DOHH2 (cell line): ENCODE results near the gene KCTD14.

ENCODE experiments used
- H3F3A ChIP-seq: fragments of 200-600 bp; sonication (generic), shearing (Covaris generic); 2 replicates; pipeline ENCODE4 v1.6.0; 2016; ENCODE audit warnings: antibody characterized with exemption, mild to moderate bottlenecking; ENCODE audit not compliant: control insufficient read depth, insufficient read depth
- H3K27ac ChIP-seq: fragments of 200-600 bp; sonication (generic); 2 replicates; pipeline ENCODE4 v1.5.1; 2014; ENCODE audit warnings: low read depth, mild to moderate bottlenecking, low read length, moderate library complexity
- H3K27me3 ChIP-seq: fragments of 200-600 bp; sonication (generic); 2 replicates; pipeline ENCODE4 v1.6.1; 2014; ENCODE audit warnings: mild to moderate bottlenecking, low read length, mixed read lengths; ENCODE audit not compliant: control insufficient read depth
- H3K36me3 ChIP-seq: fragments of 200-600 bp; sonication (generic); 2 replicates; pipeline ENCODE4 v1.6.1; 2014; ENCODE audit warnings: mild to moderate bottlenecking, low read length, moderate library complexity, mixed read lengths; ENCODE audit not compliant: control insufficient read depth
- H3K4me1 ChIP-seq: fragments of 200-600 bp; sonication (generic); 2 replicates; pipeline ENCODE4 v1.6.1; 2014; ENCODE audit warnings: mild to moderate bottlenecking, low read length, mixed read lengths; ENCODE audit not compliant: control insufficient read depth
- H3K4me2 ChIP-seq: fragments of 200-600 bp; sonication (generic); 2 replicates; pipeline ENCODE4 v1.6.0; 2014; ENCODE audit warnings: mild to moderate bottlenecking, low read length, moderate library complexity
- H3K4me3 ChIP-seq: fragments of 200-600 bp; sonication (generic); 2 replicates; pipeline ENCODE4 v1.5.1; 2014; ENCODE audit warnings: mild to moderate bottlenecking, low read length, mixed read lengths
- H3K79me2 ChIP-seq: fragments of 200-600 bp; sonication (generic); 2 replicates; pipeline ENCODE4 v1.6.1; 2014; ENCODE audit warnings: mild to moderate bottlenecking, low read length, mixed read lengths; ENCODE audit not compliant: control insufficient read depth
- H3K9me2 ChIP-seq: fragments of 200-600 bp; sonication (generic); replicated peaks from 2 replicates; pipeline ENCODE4 v1.6.1; 2014; ENCODE audit warnings: mild to moderate bottlenecking, low read length, mixed read lengths; ENCODE audit not compliant: control insufficient read depth
- H3K9me3 ChIP-seq: fragments of 200-600 bp; sonication (generic); 2 replicates; pipeline ENCODE4 v1.6.1; 2014; ENCODE audit warnings: antibody characterized with exemption, low read length, mixed read lengths; ENCODE audit not compliant: control insufficient read depth, insufficient read depth
- H4K20me1 ChIP-seq: fragments of 200-600 bp; sonication (generic); 2 replicates; pipeline ENCODE4 v1.6.0; 2014; ENCODE audit warnings: low read depth, mild to moderate bottlenecking, antibody characterized with exemption, low read length, moderate library complexity; ENCODE audit not compliant: control insufficient read depth, insufficient read depth
- CTCF ChIP-seq: fragments of 200-600 bp; sonication (generic); IDR thresholded peaks from one replicate; pipeline ENCODE4 v1.5.1; 2014; ENCODE audit warnings: antibody characterized with exemption, mild to moderate bottlenecking, low read depth, low read length; ENCODE audit not compliant: poor library complexity, severe bottlenecking
- EZH2phosphoT487 ChIP-seq: fragments of 200-600 bp; sonication (generic); IDR thresholded peaks from 2 replicates; pipeline ENCODE4 v1.6.1; 2017; ENCODE audit warnings: borderline replicate concordance, mild to moderate bottlenecking, antibody characterized with exemption, low read length, moderate library complexity, mixed read lengths

Gene KCTD14

GRCh38 chr11:78046486-78046854 is 23.4 kb upstream of the KCTD14 start:
- no peaks in the 10 kb centered on the region for H3F3A ChIP-seq
- H3K9me2 ChIP-seq: no peaks in the 10 kb centered on the region
- H3K36me3 ChIP-seq: no peaks in the 10 kb centered on the region
- no peak overlapping the region for H3K4me3 ChIP-seq
- H3K27me3 ChIP-seq: no peaks in the 10 kb centered on the region
- no peaks in the 10 kb centered on the region for H4K20me1 ChIP-seq
- TF ChIP-seq EZH2phosphoT487 (no peak), CTCF (peak; percentile 18)
- H3K27ac ChIP-seq: no peak overlapping the region
- peak overlapping the region; percentile 62; the same call in 1 of the 2 replicates for H3K4me2 ChIP-seq
- H3K4me1 ChIP-seq: peaks cover 5% of the 10 kb centered on the region
- H3K9me3 ChIP-seq: no peaks in the 10 kb centered on the region
- H3K79me2 ChIP-seq: no peaks in the 10 kb centered on the region

- Histone ChIP-seq H3K4me2 (peak overlapping the region; percentile 62), H4K20me1 (no peaks in the 10 kb centered on the region), H3F3A (no peaks in the 10 kb centered on the region), H3K27ac (no peak overlapping the region), H3K27me3 (no peaks in the 10 kb centered on the region), H3K4me3 (peak overlapping the region; percentile 55), H3K9me3 (no peaks in the 10 kb centered on the region), H3K36me3 (no peaks in the 10 kb centered on the region), H3K4me1 (peaks cover 5% of the 10 kb centered on the region), H3K9me2 (no peaks in the 10 kb centered on the region), H3K79me2 (no peaks in the 10 kb centered on the region)
- TF ChIP-seq EZH2phosphoT487: no peak
- peak; percentile 98 for TF ChIP-seq CTCF
These were observed 22.9 kb upstream of the KCTD14 start for GRCh38 chr11:78045851-78046485.

GRCh38 chr11:78044706-78045105 is 21.6 kb upstream of the KCTD14 start:
- no peak for TF ChIP-seq EZH2phosphoT487
- no peak for TF ChIP-seq CTCF

More at GRCh38 chr11:78044706-78045105, 21.6 kb upstream of the KCTD14 start:
- H3K36me3 ChIP-seq: no peaks in the 10 kb centered on the region
- no peaks in the 10 kb centered on the region for H3K27me3 ChIP-seq
- no peaks in the 10 kb centered on the region for H3F3A ChIP-seq
- no peaks in the 10 kb centered on the region for H4K20me1 ChIP-seq
- H3K4me2 ChIP-seq: no peak overlapping the region
- H3K9me2 ChIP-seq: no peaks in the 10 kb centered on the region
- H3K9me3 ChIP-seq: no peaks in the 10 kb centered on the region
- H3K4me3 ChIP-seq: no peak overlapping the region
- no peak overlapping the region for H3K27ac ChIP-seq
- no peaks in the 10 kb centered on the region for H3K79me2 ChIP-seq
- peaks cover 12% of the 10 kb centered on the region for H3K4me1 ChIP-seq
